ENCODE results near the gene ATF4. TPM values are rescaled to one million over a fixed set of nuclear protein-coding genes. Genes with fewer than 3 reads are reported as not detected.

ATF4 gene
- total and polyA plus RNA-seq, 2 donors (not counting 3 experiments of a cell fraction or from before 2014, with no cell fraction given) = 312 to 668 TPM

DNA sequence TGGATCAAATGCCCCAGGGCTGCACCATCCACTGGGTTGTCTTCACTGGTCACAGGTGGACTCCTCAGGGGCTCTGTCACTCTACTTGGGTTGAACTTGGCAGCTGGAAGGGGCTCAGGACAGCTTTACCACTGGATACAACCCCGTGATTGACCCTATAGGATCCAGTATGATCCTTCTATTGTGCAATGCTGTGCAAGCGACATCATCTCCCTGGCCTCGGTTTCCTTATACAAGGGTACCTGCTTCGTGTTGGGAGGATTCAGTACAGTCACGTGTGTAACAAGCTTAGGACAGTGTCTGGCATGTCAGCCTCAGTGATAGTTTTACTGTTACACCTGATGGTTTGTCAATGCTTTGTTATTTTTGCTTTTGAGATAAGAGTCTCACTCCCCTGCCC, 38.8 kb upstream of the ATF4 start:
- intact Hi-C loops (cut with micrococcal nuclease) = no loop called here

More for the DNA sequence above, 38.8 kb upstream of the ATF4 start:
- H3K4me3 ChIP-seq (replicated peaks in 1 of 3; ENCODE audit: insufficient read depth in 1 of 3, low read depth in 1 of 3, low read length in 3 of 3) = no peak overlapping the region
- dilution Hi-C loops (cut with MboI; ENCODE audit: extremely low pct_ligation_motif_present, low sequenced_read_pairs) = no loop called here
- H3K4me2 ChIP-seq (ENCODE audit: insufficient read depth, low read length) = no peak overlapping the region
- ChIA-PET POLR2A (no interaction called here), CTCF (interaction anchor here (1.0 to 3.3 kb wide), 2 partner anchors 14 to 15 kb away, joined by 5 to 11 read pairs; no protein-coding TSS in a partner anchor)
- H4K20me1 ChIP-seq (replicated peaks; ENCODE audit: control insufficient read depth, extremely low read depth, insufficient read depth, low read length) = no peaks in the 10 kb centered on the region
- H3K4me1 ChIP-seq (ENCODE audit: control insufficient read depth, extremely low read depth, insufficient read depth, low read length) = no peaks in the 10 kb centered on the region
- no peak overlapping the region for H3K27ac ChIP-seq (ENCODE audit: insufficient read depth, low read depth, low read length)
- BruUV-seq (replicated peaks) = no TSS peak
- no peak for TF ChIP-seq GATA2 (IDR thresholded peaks at IDR 0.05; ENCODE audit: insufficient read depth, insufficient read length, low read depth, low read length)
- TF ChIP-seq, protein P1, sequence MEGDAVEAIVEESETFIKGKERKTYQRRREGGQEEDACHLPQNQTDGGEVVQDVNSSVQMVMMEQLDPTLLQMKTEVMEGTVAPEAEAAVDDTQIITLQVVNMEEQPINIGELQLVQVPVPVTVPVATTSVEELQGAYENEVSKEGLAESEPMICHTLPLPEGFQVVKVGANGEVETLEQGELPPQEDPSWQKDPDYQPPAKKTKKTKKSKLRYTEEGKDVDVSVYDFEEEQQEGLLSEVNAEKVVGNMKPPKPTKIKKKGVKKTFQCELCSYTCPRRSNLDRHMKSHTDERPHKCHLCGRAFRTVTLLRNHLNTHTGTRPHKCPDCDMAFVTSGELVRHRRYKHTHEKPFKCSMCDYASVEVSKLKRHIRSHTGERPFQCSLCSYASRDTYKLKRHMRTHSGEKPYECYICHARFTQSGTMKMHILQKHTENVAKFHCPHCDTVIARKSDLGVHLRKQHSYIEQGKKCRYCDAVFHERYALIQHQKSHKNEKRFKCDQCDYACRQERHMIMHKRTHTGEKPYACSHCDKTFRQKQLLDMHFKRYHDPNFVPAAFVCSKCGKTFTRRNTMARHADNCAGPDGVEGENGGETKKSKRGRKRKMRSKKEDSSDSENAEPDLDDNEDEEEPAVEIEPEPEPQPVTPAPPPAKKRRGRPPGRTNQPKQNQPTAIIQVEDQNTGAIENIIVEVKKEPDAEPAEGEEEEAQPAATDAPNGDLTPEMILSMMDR (IDR thresholded peaks at IDR 0.05; ENCODE audit: extremely low read depth in 1 of 2, insufficient read depth in 1 of 2, low read depth in 1 of 2, low read length in 2 of 2) = no peak
- TF ChIP-seq POLR2AphosphoS5 (IDR thresholded peaks at IDR 0.05; ENCODE audit: insufficient read depth, low read depth, low read length) = no peak
- TF ChIP-seq POLR2A (IDR thresholded peaks at IDR 0.05; ENCODE audit: low read depth, low read length) = no peak
- TF ChIP-seq, protein P2, sequence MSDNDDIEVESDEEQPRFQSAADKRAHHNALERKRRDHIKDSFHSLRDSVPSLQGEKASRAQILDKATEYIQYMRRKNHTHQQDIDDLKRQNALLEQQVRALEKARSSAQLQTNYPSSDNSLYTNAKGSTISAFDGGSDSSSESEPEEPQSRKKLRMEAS (IDR thresholded peaks at IDR 0.05; ENCODE audit: insufficient read depth, insufficient read length) = no peak
- no peak for TF ChIP-seq FOS (IDR thresholded peaks at IDR 0.05; ENCODE audit: borderline replicate concordance, insufficient read depth, low read length)
- no peak for TF ChIP-seq MYC (IDR thresholded peaks at IDR 0.05; ENCODE audit: low read depth, low read length)
- no peak for TF ChIP-seq EZH2 (IDR thresholded peaks at IDR 0.05; ENCODE audit: borderline replicate concordance, low read depth, low read length, severe bottlenecking)
- TF ChIP-seq JUN (IDR thresholded peaks at IDR 0.05; ENCODE audit: borderline replicate concordance, insufficient read depth, insufficient read length, low read depth) = no peak
- no peaks in the 10 kb centered on the region for H3K9me1 ChIP-seq (replicated peaks; ENCODE audit: control insufficient read depth, extremely low read depth, insufficient read depth, low read length)
- H2AFZ ChIP-seq (ENCODE audit: low read depth, low read length) = no peak overlapping the region
- H3K36me3 ChIP-seq (ENCODE audit: control insufficient read depth in 2 of 2, extremely low read depth in 1 of 2, insufficient read depth in 2 of 2, low read length in 2 of 2) = no peaks in the 10 kb centered on the region
- no peak for DNase-seq (ENCODE audit: low read depth, low spot score)
- no peak overlapping the region for H3K9ac ChIP-seq (replicated peaks; ENCODE audit: extremely low read depth, insufficient read depth, low read length)
- no peaks in the 10 kb centered on the region for H3K79me2 ChIP-seq (ENCODE audit: control insufficient read depth, insufficient read depth, low read length)
- no peaks in the 10 kb centered on the region for H3K9me3 ChIP-seq (replicated peaks; ENCODE audit: control insufficient read depth, insufficient read depth, low read length)
- H3K27me3 ChIP-seq (ENCODE audit: control insufficient read depth in 2 of 2, insufficient read depth in 2 of 2, low read length in 2 of 2) = no peaks in the 10 kb centered on the region
- no peak for FAIRE-seq
